HepG2 (cell line): Measurements from ENCODE around the gene ARMH4. TPM values are rescaled to one million over a fixed set of nuclear protein-coding genes. Genes with fewer than 3 reads are reported as not detected.

Experiments used
- ATAC-seq: fragments of 200-7000 bp; cut with Tn5 transposase; 3 replicates; pipeline ENCODE4 v1.9.1; 2020; ENCODE audit warnings: mild to moderate bottlenecking, moderate library complexity
- BruUV-seq: library from RNA; stranded (reverse); fragments of 400-500 nt; replicated peaks from 2 replicates; lab custom pipeline; 2021; lab: Mats Ljungman, UMichigan
- CTCF ChIA-PET: fragments of 300-600 bp; formaldehyde crosslinking; extraction: SDS; loops from one replicate; lab custom pipeline; 2021; ENCODE audit warnings: low total read pairs, inconsistent platforms, low intra/inter-chr PET ratio; lab: Yijun Ruan, JAX
- POLR2A ChIA-PET: fragments of 350-600 bp; sonication (Branson Sonifier 250); formaldehyde crosslinking; loops from one replicate; lab custom pipeline; 2020; ENCODE audit warnings: antibody characterized with exemption, inconsistent platforms; lab: Yijun Ruan, JAX
- DNase-seq: peaks from one replicate; pipeline ENCODE4 v3.0.0-alpha.2; 2015; ENCODE audit warnings: low spot score
- FAIRE-seq: peaks from 3 replicates; lab custom pipeline; 2011; peaks lifted over from hg19 to GRCh38; lab: Jason Lieb, UNC
- H2AFZ ChIP-seq: one replicate; pipeline ENCODE4 v1.6.1; 2011; ENCODE audit warnings: low read length, inconsistent platforms
- H3K27ac ChIP-seq: fragments of 300-600 bp; 3 replicates; pipeline ENCODE4 v1.8.0; 2011; ENCODE audit warnings: mixed run types, mild to moderate bottlenecking, mixed read lengths, low read length, inconsistent platforms; ENCODE audit not compliant: insufficient read depth; ENCODE audit errors: extremely low read length
- H3K27me3 ChIP-seq, 2 experiments: fragments of 200-600 bp in 1 of 2; 2 replicates in 1 of 2; 3 replicates in 1 of 2; pipeline versions ENCODE4 v1.6.0 to v1.8.0; 2011; ENCODE audit warnings: low read length in 2 of 2, mild to moderate bottlenecking in 2 of 2, moderate library complexity in 2 of 2, inconsistent platforms in 1 of 2; ENCODE audit not compliant: insufficient read depth in 2 of 2, control insufficient read depth in 1 of 2
- H3K36me3 ChIP-seq, 2 experiments: fragments of 200-600 bp in 1 of 2; replicated peaks in 1 of 2; 2 replicates in 1 of 2; 3 replicates in 1 of 2; pipeline versions ENCODE4 v1.5.1 to v1.8.0; 2011; ENCODE audit warnings: low read length in 2 of 2, inconsistent platforms in 1 of 2; ENCODE audit not compliant: insufficient read depth in 2 of 2, control insufficient read depth in 1 of 2
- H3K4me1 ChIP-seq: 2 replicates; pipeline ENCODE4 v1.5.1; 2012; ENCODE audit warnings: low read length, inconsistent platforms; ENCODE audit not compliant: insufficient read depth
- H3K4me2 ChIP-seq: 2 replicates; pipeline ENCODE4 v1.6.0; 2011; ENCODE audit warnings: low read depth, low read length, inconsistent platforms
- H3K4me3 ChIP-seq, 3 experiments: fragments of 200-600 bp in 1 of 3; sonication (generic), shearing (Covaris generic) in 1 of 3; replicated peaks in 1 of 3; 2 replicates each; pipeline ENCODE4 v1.5.1; 2011 to 2016; ENCODE audit warnings: low read length in 3 of 3, inconsistent platforms in 2 of 3, low read depth in 2 of 3, mild to moderate bottlenecking in 2 of 3, control low read depth in 1 of 3, mixed read lengths in 1 of 3; ENCODE audit not compliant: insufficient read depth in 1 of 3
- H3K79me2 ChIP-seq: one replicate; pipeline ENCODE4 v1.6.1; 2011; ENCODE audit warnings: low read length, inconsistent platforms; ENCODE audit not compliant: insufficient read depth
- H3K9ac ChIP-seq: 2 replicates; pipeline ENCODE4 v1.6.0; 2011; ENCODE audit warnings: mild to moderate bottlenecking, low read depth, low read length, inconsistent platforms; ENCODE audit not compliant: insufficient read depth
- H3K9me3 ChIP-seq: 2 replicates; pipeline ENCODE4 v1.5.1; 2012; ENCODE audit warnings: mild to moderate bottlenecking, low read length
- H4K20me1 ChIP-seq: 2 replicates; pipeline ENCODE4 v1.6.0; 2011; ENCODE audit warnings: inconsistent platforms, mild to moderate bottlenecking, low read length, moderate library complexity; ENCODE audit not compliant: insufficient read depth
- ATM ChIP-seq: fragments of 450-650 bp; IDR thresholded peaks from 2 replicates; pipeline ENCODE4 v1.7.1; 2017; ENCODE audit warnings: mild to moderate bottlenecking, borderline replicate concordance
- MBD4 ChIP-seq: IDR thresholded peaks from 2 replicates; pipeline ENCODE4 v1.6.1; 2012; ENCODE audit warnings: low read length, inconsistent platforms, borderline replicate concordance
- NFRKB ChIP-seq: fragments of 450-650 bp; IDR thresholded peaks from 2 replicates; pipeline ENCODE4 v1.6.1; 2017
- PCBP2 ChIP-seq: fragments of 200-400 bp; formaldehyde crosslinking; optimal IDR thresholded peaks from 2 replicates; pipeline ENCODE3; 2018; ENCODE audit warnings: low read length, low read depth; ENCODE audit not compliant: poor library complexity, severe bottlenecking
- RFXANK ChIP-seq: IDR thresholded peaks from 2 replicates; pipeline ENCODE4 v1.6.1; 2016
- RORA ChIP-seq: sonication (generic); formaldehyde crosslinking; IDR thresholded peaks from 2 replicates; pipeline ENCODE4 v1.5.0; 2020; ENCODE audit warnings: mild to moderate bottlenecking, missing genetic modification reagents, moderate library complexity
- ZBTB4 ChIP-seq: sonication (generic); formaldehyde crosslinking; IDR thresholded peaks from 2 replicates; pipeline ENCODE4 v1.4.0; 2020; ENCODE audit warnings: missing genetic modification reagents, mild to moderate bottlenecking, borderline replicate concordance
- ZMAT3 ChIP-seq: sonication (generic); formaldehyde crosslinking; conservative IDR thresholded peaks from 2 replicates; pipeline ENCODE4 v1.7.0; 2021; ENCODE audit warnings: missing genetic modification reagents
- ZNF260 ChIP-seq: sonication (generic); formaldehyde crosslinking; IDR thresholded peaks from 2 replicates; pipeline ENCODE4 v1.4.0; 2020; ENCODE audit warnings: missing genetic modification reagents, low read depth, mild to moderate bottlenecking, borderline replicate concordance
- ZNF574 ChIP-seq: sonication (generic); formaldehyde crosslinking; IDR thresholded peaks from 2 replicates; pipeline ENCODE4 v1.4.0; 2020; ENCODE audit warnings: missing genetic modification reagents
- ZNF597 ChIP-seq: sonication (generic); formaldehyde crosslinking; IDR thresholded peaks from 2 replicates; pipeline ENCODE4 v1.5.0; 2020; ENCODE audit warnings: missing genetic modification reagents
- ZNF616 ChIP-seq: sonication (generic); formaldehyde crosslinking; IDR thresholded peaks from 2 replicates; pipeline ENCODE4 v1.5.0; 2020; ENCODE audit warnings: low read depth, mild to moderate bottlenecking, missing genetic modification reagents
- WGBS: methylation state at CpG from one replicate; pipeline ENCODE4 v1.1.6; 2017; ENCODE audit warnings: low lambda C conversion rate; 5-methylcytosine and 5-hydroxymethylcytosine counted together
- in situ Hi-C: cut with HindIII; loops from 2 replicates; pipeline ENCODE4 v1.10.0; 2017; ENCODE audit warnings: low pct_unique_long_range_greater_than_20kb; ENCODE audit not compliant: extremely low pct_ligation_motif_present
- intact Hi-C: fragments of 100-400 bp; cut with micrococcal nuclease; formaldehyde crosslinking; loops from one replicate; pipeline ENCODE4 v1.10.0; 2022; ENCODE audit not compliant: unreplicated experiment
- polyA plus RNA-seq, 8 experiments: library from polyadenylated mRNA; depleted of rRNA in 3 of 8; stranded (reverse) in 7 of 8; unstranded in 1 of 8; fragments of >200 nt; fragmentation: Illumina TruSeq in 4 of 8; extraction: Trizol in 4 of 8; gene quantifications; 2 replicates each; pipeline versions ENCODE4 v1.2.1 to v1.2.3, GENCODE V29; 2011 to 2016; ENCODE audit warnings: low read depth in 4 of 8, missing spikeins in 1 of 8, mixed read lengths in 1 of 8; ENCODE audit not compliant: insufficient read depth in 1 of 8
- total RNA-seq, 5 experiments: library from RNA; depleted of rRNA; stranded (reverse); fragments of >200 nt; fragmentation: Illumina TruSeq; extraction: Trizol; gene quantifications; 2 replicates each; pipeline ENCODE4 v1.2.3, GENCODE V29; 2016; ENCODE audit warnings: low read depth in 1 of 5
- TF ChIP-seq, protein P1 (sequence below): sonication (generic); formaldehyde crosslinking; IDR thresholded peaks from 2 replicates; pipeline ENCODE4 v1.4.0; 2020; ENCODE audit warnings: missing genetic modification reagents
- TF ChIP-seq, protein P2 (sequence below): sonication (generic); formaldehyde crosslinking; IDR thresholded peaks from 2 replicates; pipeline ENCODE4 v1.4.0; 2020; ENCODE audit warnings: missing genetic modification reagents
- TF ChIP-seq, protein P3 (sequence below): sonication (generic); formaldehyde crosslinking; IDR thresholded peaks from 2 replicates; pipeline ENCODE4 v1.5.0; 2020; ENCODE audit warnings: mild to moderate bottlenecking, missing genetic modification reagents, moderate library complexity

ARMH4 gene
- total and polyA plus RNA-seq, 2 of the 13 experiments (the other 11 are each of a cell fraction or from before 2014, with no cell fraction given), result 0.02 to 0.18 TPM

GRCh38 chr14:58196198-58196597 is 44.2 kb upstream of the ARMH4 start:
- in situ Hi-C loops (no loop called here), intact Hi-C loops (no loop called here)
- no peak for ATAC-seq
- ChIA-PET CTCF (no interaction called here), POLR2A (no interaction called here)
- no TSS peak for BruUV-seq
- H3K36me3 ChIP-seq, result no peaks in the 10 kb centered on the region
- DNase-seq, result no peak
- FAIRE-seq, result no peak
- peaks cover 10% of the 10 kb centered on the region for H3K79me2 ChIP-seq
- H2AFZ ChIP-seq, result no peak overlapping the region
- no peak overlapping the region for H3K9ac ChIP-seq
- H3K4me2 ChIP-seq, result no peak overlapping the region
- no peaks in the 10 kb centered on the region for H3K9me3 ChIP-seq
- no peak overlapping the region for H3K4me3 ChIP-seq
- no peak overlapping the region for H3K27ac ChIP-seq
- peaks cover 30% of the 10 kb centered on the region for H3K4me1 ChIP-seq
- WGBS, result 85% methylated on average over 1 of the region's 1 CpG
- H4K20me1 ChIP-seq, result no peaks in the 10 kb centered on the region
- H3K27me3 ChIP-seq, result no peaks in the 10 kb centered on the region; a peak in 2 of 5 replicates
- TF ChIP-seq ZBTB4, result no peak
- TF ChIP-seq, protein P1, sequence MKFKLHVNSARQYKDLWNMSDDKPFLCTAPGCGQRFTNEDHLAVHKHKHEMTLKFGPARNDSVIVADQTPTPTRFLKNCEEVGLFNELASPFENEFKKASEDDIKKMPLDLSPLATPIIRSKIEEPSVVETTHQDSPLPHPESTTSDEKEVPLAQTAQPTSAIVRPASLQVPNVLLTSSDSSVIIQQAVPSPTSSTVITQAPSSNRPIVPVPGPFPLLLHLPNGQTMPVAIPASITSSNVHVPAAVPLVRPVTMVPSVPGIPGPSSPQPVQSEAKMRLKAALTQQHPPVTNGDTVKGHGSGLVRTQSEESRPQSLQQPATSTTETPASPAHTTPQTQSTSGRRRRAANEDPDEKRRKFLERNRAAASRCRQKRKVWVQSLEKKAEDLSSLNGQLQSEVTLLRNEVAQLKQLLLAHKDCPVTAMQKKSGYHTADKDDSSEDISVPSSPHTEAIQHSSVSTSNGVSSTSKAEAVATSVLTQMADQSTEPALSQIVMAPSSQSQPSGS, result no peak
- TF ChIP-seq NFRKB, result no peak
- no peak for TF ChIP-seq ZNF616
- no peak for TF ChIP-seq ZNF597 (CRISPR knock-in tag)
- no peak for TF ChIP-seq MBD4
- TF ChIP-seq ATM, result no peak
- TF ChIP-seq, protein P2, sequence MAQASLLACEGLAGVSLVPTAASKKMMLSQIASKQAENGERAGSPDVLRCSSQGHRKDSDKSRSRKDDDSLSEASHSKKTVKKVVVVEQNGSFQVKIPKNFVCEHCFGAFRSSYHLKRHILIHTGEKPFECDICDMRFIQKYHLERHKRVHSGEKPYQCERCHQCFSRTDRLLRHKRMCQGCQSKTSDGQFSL (CRISPR knock-in tag), result no peak
- TF ChIP-seq, protein P3, sequence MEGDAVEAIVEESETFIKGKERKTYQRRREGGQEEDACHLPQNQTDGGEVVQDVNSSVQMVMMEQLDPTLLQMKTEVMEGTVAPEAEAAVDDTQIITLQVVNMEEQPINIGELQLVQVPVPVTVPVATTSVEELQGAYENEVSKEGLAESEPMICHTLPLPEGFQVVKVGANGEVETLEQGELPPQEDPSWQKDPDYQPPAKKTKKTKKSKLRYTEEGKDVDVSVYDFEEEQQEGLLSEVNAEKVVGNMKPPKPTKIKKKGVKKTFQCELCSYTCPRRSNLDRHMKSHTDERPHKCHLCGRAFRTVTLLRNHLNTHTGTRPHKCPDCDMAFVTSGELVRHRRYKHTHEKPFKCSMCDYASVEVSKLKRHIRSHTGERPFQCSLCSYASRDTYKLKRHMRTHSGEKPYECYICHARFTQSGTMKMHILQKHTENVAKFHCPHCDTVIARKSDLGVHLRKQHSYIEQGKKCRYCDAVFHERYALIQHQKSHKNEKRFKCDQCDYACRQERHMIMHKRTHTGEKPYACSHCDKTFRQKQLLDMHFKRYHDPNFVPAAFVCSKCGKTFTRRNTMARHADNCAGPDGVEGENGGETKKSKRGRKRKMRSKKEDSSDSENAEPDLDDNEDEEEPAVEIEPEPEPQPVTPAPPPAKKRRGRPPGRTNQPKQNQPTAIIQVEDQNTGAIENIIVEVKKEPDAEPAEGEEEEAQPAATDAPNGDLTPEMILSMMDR (CRISPR knock-in tag), result no peak
- TF ChIP-seq RORA (CRISPR knock-in tag), result no peak
- no peak for TF ChIP-seq PCBP2
- no peak for TF ChIP-seq RFXANK (CRISPR knock-in tag)
- no peak for TF ChIP-seq ZNF574
- TF ChIP-seq ZNF260 (CRISPR knock-in tag), result no peak
- TF ChIP-seq ZMAT3 (CRISPR knock-in tag), result no peak
